H9 (cell line): ENCODE measurements around the gene ENOX1. TPM values are rescaled to one million over a fixed set of nuclear protein-coding genes. Genes with fewer than 3 reads are reported as not detected.

Experiments used
- DNase-seq: peaks from one replicate; pipeline ENCODE4 v3.0.0-alpha.2; 2017
- H2AFZ ChIP-seq: one replicate; pipeline ENCODE4 v1.6.1; 2013; ENCODE audit warnings: mild to moderate bottlenecking, low read length, control low read depth, moderate library complexity
- H2AK5ac ChIP-seq: 2 replicates; pipeline ENCODE4 v1.6.1; 2013; ENCODE audit warnings: low read length, control low read depth, mixed read lengths; ENCODE audit not compliant: insufficient read length
- H2BK120ac ChIP-seq: one replicate; pipeline ENCODE4 v1.6.1; 2013; ENCODE audit warnings: low read depth, mild to moderate bottlenecking, low read length, control low read depth, inconsistent platforms; ENCODE audit not compliant: poor library complexity, severe bottlenecking
- H2BK12ac ChIP-seq: 2 replicates; pipeline ENCODE4 v1.6.1; 2013; ENCODE audit warnings: low read length, control low read depth, mixed read lengths, low read depth; ENCODE audit not compliant: insufficient read length
- H2BK15ac ChIP-seq: 2 replicates; pipeline ENCODE4 v1.6.1; 2013; ENCODE audit warnings: low read depth, low read length, control low read depth
- H2BK20ac ChIP-seq: one replicate; pipeline ENCODE4 v1.6.1; 2013; ENCODE audit warnings: low read depth, mild to moderate bottlenecking, low read length, control low read depth, inconsistent platforms; ENCODE audit not compliant: poor library complexity, severe bottlenecking
- H2BK5ac ChIP-seq: 2 replicates; pipeline ENCODE4 v1.6.1; 2013; ENCODE audit warnings: low read length, control low read depth, mixed read lengths; ENCODE audit not compliant: insufficient read length
- H3K14ac ChIP-seq: 2 replicates; pipeline ENCODE4 v1.6.1; 2013; ENCODE audit warnings: low read length, control low read depth; ENCODE audit not compliant: insufficient read depth
- H3K18ac ChIP-seq: 2 replicates; pipeline ENCODE4 v1.6.1; 2013; ENCODE audit warnings: low read depth, mild to moderate bottlenecking, mixed read lengths, low read length, control low read depth; ENCODE audit not compliant: insufficient read length
- H3K23ac ChIP-seq: 2 replicates; pipeline ENCODE4 v1.6.1; 2013; ENCODE audit warnings: low read length, control low read depth, mixed read lengths, low read depth; ENCODE audit not compliant: insufficient read length
- H3K23me2 ChIP-seq: 2 replicates; pipeline ENCODE4 v1.6.1; 2013; ENCODE audit warnings: low read depth, mild to moderate bottlenecking, mixed read lengths, low read length, control low read depth; ENCODE audit not compliant: insufficient read length, poor library complexity, severe bottlenecking
- H3K27ac ChIP-seq: 2 replicates; pipeline ENCODE4 v1.5.1; 2013; ENCODE audit warnings: low read length, control low read depth, mixed read lengths, low read depth; ENCODE audit not compliant: insufficient read length
- H3K27me3 ChIP-seq: 2 replicates; pipeline ENCODE4 v1.6.1; 2013; ENCODE audit warnings: low read length, control low read depth, inconsistent platforms; ENCODE audit not compliant: insufficient read depth
- H3K4ac ChIP-seq: 2 replicates; pipeline ENCODE4 v1.6.1; 2013; ENCODE audit warnings: low read depth, mild to moderate bottlenecking, control low read depth, inconsistent platforms, low read length, moderate library complexity
- H3K4me1 ChIP-seq: 2 replicates; pipeline ENCODE4 v1.6.1; 2013; ENCODE audit warnings: low read length, control low read depth, inconsistent platforms; ENCODE audit not compliant: insufficient read depth
- H3K4me2 ChIP-seq: 2 replicates; pipeline ENCODE4 v1.6.1; 2013; ENCODE audit warnings: low read length, control low read depth, mixed read lengths; ENCODE audit not compliant: insufficient read length, insufficient read depth
- H3K56ac ChIP-seq: 2 replicates; pipeline ENCODE4 v1.6.1; 2013; ENCODE audit warnings: low read depth, mild to moderate bottlenecking, mixed read lengths, low read length, control low read depth; ENCODE audit not compliant: insufficient read length
- H3K79me1 ChIP-seq: 2 replicates; pipeline ENCODE4 v1.6.1; 2013; ENCODE audit warnings: low read depth, mild to moderate bottlenecking, moderate library complexity, low read length, control low read depth, inconsistent platforms; ENCODE audit not compliant: insufficient read depth, poor library complexity, severe bottlenecking
- H3K79me2 ChIP-seq: 2 replicates; pipeline ENCODE4 v1.6.1; 2013; ENCODE audit warnings: low read length, control low read depth, inconsistent platforms; ENCODE audit not compliant: insufficient read depth
- H3K9ac ChIP-seq: 2 replicates; pipeline ENCODE4 v1.6.1; 2013; ENCODE audit warnings: low read length, control low read depth, mixed read lengths; ENCODE audit not compliant: insufficient read length; ENCODE audit errors: extremely low read depth
- H3K9me3 ChIP-seq: one replicate; pipeline ENCODE4 v1.6.1; 2013; ENCODE audit warnings: low read depth, low read length, inconsistent platforms; ENCODE audit not compliant: control insufficient read depth
- H3T11ph ChIP-seq: one replicate; pipeline ENCODE4 v1.6.1; 2013; ENCODE audit warnings: mild to moderate bottlenecking, low read length, control low read depth, inconsistent platforms
- H4K20me1 ChIP-seq: one replicate; pipeline ENCODE4 v1.6.1; 2013; ENCODE audit not compliant: control insufficient read depth, insufficient read length, insufficient read depth
- H4K5ac ChIP-seq: 2 replicates; pipeline ENCODE4 v1.6.1; 2013; ENCODE audit warnings: low read depth, mild to moderate bottlenecking, mixed read lengths, low read length, control low read depth; ENCODE audit not compliant: insufficient read length
- H4K8ac ChIP-seq: replicated peaks from 2 replicates; pipeline ENCODE4 v1.6.1; 2013; ENCODE audit warnings: low read length, control low read depth, mixed read lengths, low read depth; ENCODE audit not compliant: insufficient read length
- H4K91ac ChIP-seq: 2 replicates; pipeline ENCODE4 v1.6.1; 2013; ENCODE audit warnings: low read depth, mild to moderate bottlenecking, moderate library complexity, mixed read lengths, low read length, control low read depth; ENCODE audit not compliant: insufficient read length
- H3K27ac Mint-ChIP-seq, 3 experiments: 2 replicates in 2 of 3; 3 replicates in 1 of 3; pipeline ENCODE4 v1.8.0; 2020 to 2021; ENCODE audit warnings: mixed read lengths in 3 of 3, mild to moderate bottlenecking in 1 of 3, moderate library complexity in 1 of 3
- H3K27me3 Mint-ChIP-seq: 2 replicates; pipeline ENCODE4 v1.8.0; 2021; ENCODE audit warnings: low read depth, mild to moderate bottlenecking, moderate library complexity, mixed read lengths
- H3K36me3 Mint-ChIP-seq, 3 experiments: 2 replicates in 2 of 3; 3 replicates in 1 of 3; pipeline ENCODE4 v1.8.0; 2020 to 2021; ENCODE audit warnings: low read depth in 3 of 3, mixed read lengths in 3 of 3; ENCODE audit not compliant: insufficient read depth in 1 of 3
- H3K4me1 Mint-ChIP-seq, 2 experiments: 2 replicates each; pipeline ENCODE4 v1.8.0; 2020; ENCODE audit warnings: mixed read lengths in 2 of 2
- H3K4me3 Mint-ChIP-seq, 2 experiments: 2 replicates in 1 of 2; 3 replicates in 1 of 2; pipeline ENCODE4 v1.8.0; 2020 to 2021; ENCODE audit warnings: mild to moderate bottlenecking in 2 of 2, mixed read lengths in 2 of 2, moderate library complexity in 1 of 2
- H3K9me3 Mint-ChIP-seq, 2 experiments: 2 replicates in 1 of 2; 3 replicates in 1 of 2; pipeline ENCODE4 v1.8.0; 2020; ENCODE audit warnings: mild to moderate bottlenecking in 2 of 2, mixed read lengths in 2 of 2, moderate library complexity in 1 of 2
- WGBS: extraction: QIAGEN DNeasy Blood & Tissue Kit; methylation state at CpG from one replicate; pipeline ENCODE4 v1.1.7; 2013; ENCODE audit warnings: missing lambda C conversion rate, low lambda C conversion rate, mixed read lengths; ENCODE audit not compliant: insufficient read length; ENCODE audit errors: extremely low coverage; 5-methylcytosine and 5-hydroxymethylcytosine counted together
- total RNA-seq: library from RNA; stranded (reverse); gene quantifications from 2 replicates; pipeline ENCODE4 v1.2.1, GENCODE V29; 2021
- TF ChIP-seq, protein P1 (sequence below): fragments of 200-600 bp; sonication (generic); conservative IDR thresholded peaks from 3 replicates; pipeline ENCODE4 v1.8.0; 2021; ENCODE audit warnings: antibody characterized with exemption, mild to moderate bottlenecking

Gene ENOX1
- total RNA-seq, 1 experiment from 2014 or later = 0.24 TPM

DNA sequence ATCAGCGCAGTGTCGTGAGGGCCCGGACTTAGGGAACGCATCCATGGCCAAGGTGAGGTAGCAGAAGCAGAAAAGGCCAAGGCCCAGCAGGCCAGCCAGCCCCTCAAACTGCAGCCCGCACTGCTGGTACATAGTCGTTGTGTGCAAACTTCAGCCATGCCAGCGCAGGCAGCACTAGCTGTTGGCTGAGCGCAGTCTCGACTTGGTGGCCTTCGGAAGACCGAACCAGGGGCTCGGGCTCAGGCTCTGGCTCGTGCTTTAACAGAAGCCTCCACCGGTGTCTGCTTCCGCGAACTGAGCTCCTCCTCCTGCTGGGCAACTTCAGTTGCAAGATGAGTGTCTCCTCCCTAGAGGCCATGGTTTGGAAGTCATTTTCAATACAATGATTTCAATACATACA, 605.9 kb downstream of the ENOX1 start:
- Histone ChIP-seq H2BK5ac (no peak overlapping the region), H3K9ac (no peak overlapping the region)
- H3K27ac Mint-ChIP-seq = no peak overlapping the region

More for the DNA sequence above, 605.9 kb downstream of the ENOX1 start:
- Histone ChIP-seq H3K4me1 (no peaks in the 10 kb centered on the region), H3K23ac (no peak overlapping the region), H2BK15ac (no peak overlapping the region), H3T11ph (no peak overlapping the region), H4K5ac (no peak overlapping the region), H2AK5ac (no peak overlapping the region), H3K18ac (no peak overlapping the region), H3K14ac (no peak overlapping the region), H4K20me1 (no peaks in the 10 kb centered on the region), H2AFZ (no peak overlapping the region), H4K91ac (no peak overlapping the region), H3K27me3 (no peaks in the 10 kb centered on the region), H2BK20ac (no peak overlapping the region), H3K79me1 (no peaks in the 10 kb centered on the region), H3K23me2 (no peaks in the 10 kb centered on the region), H4K8ac (no peak overlapping the region), H3K4me2 (no peak overlapping the region), H2BK120ac (no peak overlapping the region), H2BK12ac (no peak overlapping the region), H3K56ac (no peak overlapping the region), H3K9me3 (no peaks in the 10 kb centered on the region), H3K79me2 (no peaks in the 10 kb centered on the region), H3K4ac (no peak overlapping the region), H3K27ac (no peak overlapping the region)
- TF ChIP-seq, protein P1, sequence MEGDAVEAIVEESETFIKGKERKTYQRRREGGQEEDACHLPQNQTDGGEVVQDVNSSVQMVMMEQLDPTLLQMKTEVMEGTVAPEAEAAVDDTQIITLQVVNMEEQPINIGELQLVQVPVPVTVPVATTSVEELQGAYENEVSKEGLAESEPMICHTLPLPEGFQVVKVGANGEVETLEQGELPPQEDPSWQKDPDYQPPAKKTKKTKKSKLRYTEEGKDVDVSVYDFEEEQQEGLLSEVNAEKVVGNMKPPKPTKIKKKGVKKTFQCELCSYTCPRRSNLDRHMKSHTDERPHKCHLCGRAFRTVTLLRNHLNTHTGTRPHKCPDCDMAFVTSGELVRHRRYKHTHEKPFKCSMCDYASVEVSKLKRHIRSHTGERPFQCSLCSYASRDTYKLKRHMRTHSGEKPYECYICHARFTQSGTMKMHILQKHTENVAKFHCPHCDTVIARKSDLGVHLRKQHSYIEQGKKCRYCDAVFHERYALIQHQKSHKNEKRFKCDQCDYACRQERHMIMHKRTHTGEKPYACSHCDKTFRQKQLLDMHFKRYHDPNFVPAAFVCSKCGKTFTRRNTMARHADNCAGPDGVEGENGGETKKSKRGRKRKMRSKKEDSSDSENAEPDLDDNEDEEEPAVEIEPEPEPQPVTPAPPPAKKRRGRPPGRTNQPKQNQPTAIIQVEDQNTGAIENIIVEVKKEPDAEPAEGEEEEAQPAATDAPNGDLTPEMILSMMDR = no peak
- peaks cover 0 to 3% (median 2%) of the 10 kb centered on the region in 3 experiments; a peak in 4 of 7 replicates for H3K36me3 Mint-ChIP-seq
- H3K9me3 Mint-ChIP-seq = 0 out of 5 replicates have a peak, but pooled peaks cover 0 to 2% of the 10 kb centered on the region in 2 experiments
- no CpG with 5 or more reads among the region's 16 CpGs for WGBS
- H3K4me1 Mint-ChIP-seq = peaks cover 3 to 6% of the 10 kb centered on the region in 2 experiments; a peak in 1 of 4 replicates
- DNase-seq = peak; percentile 40
- no peaks in the 10 kb centered on the region for H3K27me3 Mint-ChIP-seq
- no peak overlapping the region for H3K4me3 Mint-ChIP-seq
